Stimulated activated CD4-positive, alpha-beta T cell treated with anti-CD3 and anti-CD28 coated beads, Interleukin-4, amount 100 ng/mL, for 48 hours (primary cell): ENCODE measurements around the gene FOXD4L3.
"Not testable (repeated sequence)": the region's sequence is repeated elsewhere in the genome, so short reads cannot be mapped to it uniquely, and the experiment has no call there.

Experiments used
- DNase-seq, 2 donors: peaks; one replicate each; pipeline ENCODE4 v3.0.0-alpha.2; 2020; ENCODE audit warnings: low read depth in 2 of 2

FOXD4L3 gene

DNA sequence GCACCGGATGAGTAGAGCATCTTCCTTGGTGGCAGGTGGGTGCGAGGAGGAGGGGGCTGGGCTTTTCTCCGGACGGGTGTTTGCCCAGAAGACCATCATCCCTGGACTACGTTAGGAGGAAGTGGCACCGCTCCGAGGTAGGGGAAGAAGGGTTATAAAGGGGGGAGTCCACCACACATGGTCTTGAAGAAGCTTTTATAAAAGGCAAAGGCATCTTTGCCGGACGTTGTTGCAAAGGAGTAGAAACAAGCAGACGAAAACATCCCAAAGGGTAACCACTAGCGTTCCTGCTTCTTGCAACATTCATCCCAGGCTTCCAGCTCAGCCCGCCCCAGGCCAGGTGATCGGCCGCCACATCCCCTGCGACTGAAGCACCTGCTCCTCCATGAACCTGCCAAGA is at the start of gene FOXD4L3:
TSS of gene FOXD4L3 (plus strand) at position 301 of the 400 bp plus-strand sequence. CDS start at position 386, 85 bp downstream.
- DNase-seq = not testable (repeated sequence)

- not testable (repeated sequence) for DNase-seq
Measured at GRCh38 chr9:68281041-68281440, 21.6 kb upstream of the FOXD4L3 start.

GRCh38 chr9:68303771-68304170 is 1.1 kb downstream of the FOXD4L3 start:
- not testable (repeated sequence) for DNase-seq

GRCh38 chr9:68304212-68304611 is 1.5 kb downstream of the FOXD4L3 start:
- not testable (repeated sequence) for DNase-seq

- not testable (repeated sequence) for DNase-seq
Measured at GRCh38 chr9:68304777-68305176, 2.1 kb downstream of the FOXD4L3 start.

- not testable (repeated sequence) for DNase-seq
Measured at GRCh38 chr9:68305680-68306285, 3.1 kb downstream of the FOXD4L3 start.

DNA sequence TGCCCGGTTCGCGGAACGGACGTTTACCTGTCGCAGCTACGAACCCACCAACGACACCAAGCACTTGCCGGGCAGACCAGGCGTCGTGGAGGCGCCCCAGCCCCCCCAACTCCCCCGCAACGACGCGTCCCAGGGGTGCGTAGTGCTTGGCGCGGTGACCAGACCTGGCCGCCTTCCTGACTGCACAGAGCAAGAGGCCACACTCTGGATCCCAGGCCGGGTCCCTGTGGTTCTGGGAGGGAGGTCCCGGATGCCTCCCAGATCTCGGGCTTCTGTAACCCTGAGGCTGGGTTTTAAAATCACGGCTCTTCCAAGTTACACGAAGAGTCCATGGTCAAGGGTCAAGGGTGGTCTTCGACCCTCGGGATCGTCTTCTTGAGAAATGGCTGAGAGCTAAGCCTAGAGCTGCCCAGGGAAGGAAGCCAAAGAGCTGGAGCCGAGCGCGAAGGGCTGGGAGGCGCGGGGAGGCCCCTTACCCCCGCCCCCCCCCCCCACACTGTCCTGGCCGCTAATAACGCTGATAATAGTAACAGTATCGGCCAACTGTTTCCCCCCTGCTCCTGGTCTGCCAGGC is 3.8 kb downstream of the FOXD4L3 start:
- DNase-seq = not testable (repeated sequence)

GRCh38 chr9:68307127-68307526 is 4.5 kb downstream of the FOXD4L3 start:
- not testable (repeated sequence) for DNase-seq

DNA sequence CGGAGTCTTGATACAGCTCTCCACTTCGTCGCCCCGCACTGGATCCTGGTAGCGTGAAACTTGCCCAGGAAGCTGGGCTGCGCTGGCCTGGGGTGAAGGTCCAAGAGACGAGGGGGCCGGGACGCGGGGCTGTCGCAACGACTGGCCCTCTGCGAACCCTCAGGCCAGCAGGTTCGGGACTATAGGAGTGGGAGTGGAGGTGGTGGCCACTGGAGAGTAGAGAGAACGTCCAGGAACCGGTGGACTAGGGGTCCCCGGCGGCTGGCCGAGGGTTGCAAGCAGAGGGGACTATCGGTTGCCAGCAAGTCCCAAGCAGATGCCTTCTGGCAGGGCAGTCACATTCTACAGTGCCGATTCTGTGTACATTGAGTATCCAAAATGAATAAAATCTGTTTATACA is 5.0 kb downstream of the FOXD4L3 start:
- DNase-seq = not testable (repeated sequence)

GRCh38 chr9:68311208-68311607 is 8.5 kb downstream of the FOXD4L3 start:
- not testable (repeated sequence) for DNase-seq

GRCh38 chr9:68318209-68318608 is 15.5 kb downstream of the FOXD4L3 start:
- not testable (repeated sequence) for DNase-seq

- not testable (repeated sequence) for DNase-seq
Measured at GRCh38 chr9:68323749-68324148, 21.1 kb downstream of the FOXD4L3 start.

- DNase-seq = not testable (repeated sequence)
Measured at GRCh38 chr9:68324518-68324917, 21.9 kb downstream of the FOXD4L3 start.

DNA sequence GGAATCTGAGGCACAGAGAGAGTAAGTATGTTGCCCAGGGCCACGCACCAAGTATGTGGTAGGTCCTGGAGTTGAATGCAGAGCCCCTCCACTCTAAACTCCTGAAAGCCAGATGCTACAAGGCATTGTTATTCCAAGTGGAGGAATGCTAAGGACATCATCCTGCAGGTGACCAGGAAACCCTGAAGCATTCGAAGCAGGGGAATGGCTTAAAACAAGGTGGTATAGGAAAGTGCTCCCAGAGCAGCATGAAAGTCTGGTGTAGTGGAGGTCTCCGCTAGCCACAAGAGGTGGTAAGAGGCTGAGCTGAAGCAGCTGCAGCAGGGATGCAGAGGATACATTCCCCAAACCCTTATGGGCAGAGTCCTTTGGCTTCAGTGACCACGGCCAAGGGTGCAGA is 26.4 kb downstream of the FOXD4L3 start:
- not testable (repeated sequence) for DNase-seq

- DNase-seq = not testable (repeated sequence)
Measured at GRCh38 chr9:68330531-68331173, 28.0 kb downstream of the FOXD4L3 start.

DNA sequence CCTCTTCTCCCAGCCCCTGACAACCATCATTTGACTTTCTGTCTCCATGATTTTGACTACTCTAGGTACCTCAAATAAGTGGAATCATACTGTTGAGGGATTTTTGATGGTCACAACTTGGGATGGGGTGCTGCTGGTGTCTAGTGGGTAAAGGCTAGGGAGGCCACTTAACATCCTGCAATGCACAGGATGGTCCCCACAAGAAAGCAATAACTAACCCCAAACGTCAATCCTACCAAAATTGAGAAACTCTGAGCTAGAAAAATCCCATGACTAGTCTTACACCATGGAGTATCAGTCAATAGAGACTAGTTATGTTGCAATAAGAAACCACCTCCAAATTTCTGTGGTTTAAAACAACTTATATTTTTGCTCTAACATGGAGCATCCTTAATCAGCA is 29.5 kb downstream of the FOXD4L3 start:
- not testable (repeated sequence) for DNase-seq

GRCh38 chr9:68335935-68336334 is 33.3 kb downstream of the FOXD4L3 start:
- not testable (repeated sequence) for DNase-seq

DNA sequence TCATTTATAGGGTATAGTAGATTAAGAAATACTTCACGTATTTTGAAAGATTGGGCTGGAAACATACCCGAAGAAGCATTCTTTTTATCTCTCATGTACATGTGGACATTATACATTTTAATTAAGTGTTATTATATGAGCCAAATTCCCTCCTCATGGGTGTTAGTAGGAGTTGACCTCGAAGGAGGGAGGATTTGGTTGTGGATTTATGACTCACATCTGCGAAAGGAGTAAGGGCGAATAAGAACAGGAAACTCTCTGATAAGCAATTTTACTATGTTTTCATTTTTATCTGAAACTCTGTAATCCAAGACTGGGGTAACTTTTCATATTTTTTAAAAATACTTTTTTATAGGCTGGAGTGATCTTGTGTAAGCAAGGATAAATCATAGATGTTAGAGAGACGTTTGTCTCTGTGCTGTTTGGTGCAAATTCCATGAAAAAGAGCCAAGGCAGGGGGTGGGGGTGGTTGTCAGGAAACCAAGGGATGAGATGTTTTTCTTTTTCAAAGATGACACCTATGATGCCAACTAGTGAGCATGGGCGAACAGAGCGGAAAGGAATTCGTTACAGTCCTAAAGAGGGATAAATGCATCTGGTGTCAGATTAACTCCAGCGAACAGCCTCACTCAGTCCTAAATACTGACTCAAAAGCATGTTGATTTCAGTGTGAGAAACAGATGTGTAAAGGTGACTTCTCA is 34.1 kb downstream of the FOXD4L3 start:
- not testable (repeated sequence) for DNase-seq

- DNase-seq = not testable (repeated sequence)
Measured at GRCh38 chr9:68338000-68338399, 35.3 kb downstream of the FOXD4L3 start.

DNA sequence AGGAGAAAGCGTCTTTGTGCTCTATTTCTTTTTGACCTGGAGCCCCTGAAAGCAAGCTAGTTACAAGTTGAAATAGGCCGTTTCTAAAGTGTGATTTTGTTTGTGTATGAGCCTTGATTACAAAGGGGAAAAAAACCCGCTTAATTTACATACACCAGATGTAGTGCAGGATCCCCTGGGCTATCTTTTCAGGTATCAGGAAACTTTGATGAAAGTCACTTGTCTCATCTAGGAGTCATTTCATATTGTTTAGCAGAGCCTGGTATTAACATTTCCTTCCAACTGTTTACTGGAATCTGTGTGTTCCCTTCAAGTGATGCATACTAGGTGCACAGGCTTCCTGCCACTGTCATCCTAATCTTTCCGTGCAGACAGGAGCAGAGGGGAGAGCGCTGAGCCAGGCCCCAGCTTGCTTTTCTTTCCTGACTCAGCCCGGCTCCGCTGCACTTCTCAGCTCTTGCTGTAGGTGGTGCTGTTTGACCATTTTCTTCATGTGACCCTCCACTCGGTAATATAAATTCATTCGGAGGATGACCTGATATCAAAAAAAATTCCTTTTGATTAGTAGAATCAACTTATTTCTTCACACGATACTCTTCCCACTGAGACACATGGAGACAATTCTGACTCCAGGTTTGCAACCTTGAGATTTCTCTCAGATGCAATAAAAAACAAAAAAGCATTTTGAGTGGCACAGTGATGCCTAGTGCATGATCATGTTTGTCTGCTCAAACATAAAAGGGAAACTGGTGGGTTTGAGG is 39.8 kb downstream of the FOXD4L3 start:
- not testable (repeated sequence) for DNase-seq

- DNase-seq = not testable (repeated sequence)
Measured at GRCh38 chr9:68343242-68343641, 40.6 kb downstream of the FOXD4L3 start.
